AG08396 (cell line): ENCODE data around the gene NUP214.
"Not testable (repeated sequence)": the region's sequence is repeated elsewhere in the genome, so short reads cannot be mapped to it uniquely, and the experiment has no call there.

Experiments used
- DNase-seq: peaks from one replicate; pipeline ENCODE4 v3.0.0; 2012; ENCODE audit warnings: low spot score, mixed read lengths

Gene NUP214

GRCh38 chr9:131161585-131161984 lies 36.2 kb downstream of the NUP214 start:
- no peak for DNase-seq

- DNase-seq, result no peak
These were observed 37.5 kb downstream of the NUP214 start for GRCh38 chr9:131162886-131163285.

GRCh38 chr9:131165523-131165922 lies 40.1 kb downstream of the NUP214 start:
- DNase-seq, result no peak

GRCh38 chr9:131167146-131167692 lies 41.8 kb downstream of the NUP214 start:
- no peak for DNase-seq

GRCh38 chr9:131167936-131168335 lies 42.5 kb downstream of the NUP214 start:
- no peak for DNase-seq

- no peak for DNase-seq
These were observed 44.3 kb downstream of the NUP214 start for GRCh38 chr9:131169563-131170240.

GRCh38 chr9:131173995-131174394 lies 48.6 kb downstream of the NUP214 start:
- DNase-seq, result no peak

GRCh38 chr9:131174681-131175239 lies 49.4 kb downstream of the NUP214 start:
- no peak for DNase-seq

GRCh38 chr9:131177898-131178297 lies 52.5 kb downstream of the NUP214 start:
- no peak for DNase-seq

- DNase-seq, result peak; percentile 81
These were observed 53.0 kb downstream of the NUP214 start for GRCh38 chr9:131178382-131178781.

GRCh38 chr9:131178926-131179325 lies 53.5 kb downstream of the NUP214 start:
- DNase-seq, result no peak

GRCh38 chr9:131179561-131180219 lies 54.3 kb downstream of the NUP214 start:
- DNase-seq, result peak; percentile 57

GRCh38 chr9:131180454-131180853 lies 55.1 kb downstream of the NUP214 start:
- DNase-seq, result peak; percentile 84

GRCh38 chr9:131181091-131181681 lies 55.8 kb downstream of the NUP214 start:
- no peak for DNase-seq

GRCh38 chr9:131185924-131186323 lies 60.5 kb downstream of the NUP214 start:
- DNase-seq, result no peak

GRCh38 chr9:131186622-131187021 lies 61.2 kb downstream of the NUP214 start:
- DNase-seq, result no peak

- no peak for DNase-seq
These were observed 62.6 kb downstream of the NUP214 start for GRCh38 chr9:131187957-131188356.

- no peak for DNase-seq
These were observed 63.6 kb downstream of the NUP214 start for GRCh38 chr9:131188976-131189375.

GRCh38 chr9:131190191-131190590 lies 64.8 kb downstream of the NUP214 start:
- DNase-seq, result no peak

- not testable (repeated sequence) for DNase-seq
These were observed 65.6 kb downstream of the NUP214 start for GRCh38 chr9:131191032-131191431.

GRCh38 chr9:131191857-131192256 lies 66.5 kb downstream of the NUP214 start:
- no peak for DNase-seq

- no peak for DNase-seq
These were observed 67.7 kb downstream of the NUP214 start for GRCh38 chr9:131193051-131193450.

- DNase-seq, result no peak
These were observed 69.4 kb downstream of the NUP214 start for GRCh38 chr9:131194762-131195161.
